Measurements from ENCODE around the gene SLC7A14. TPM values are rescaled to one million over a fixed set of nuclear protein-coding genes. Genes with fewer than 3 reads are reported as not detected.

The SLC7A14 gene
- total RNA-seq, 2 experiments from 2014 or later, result not detected

- Mint-ChIP-seq H3K9me3 (no peaks in the 10 kb centered on the region), H3K27ac (no peak overlapping the region), H3K4me1 (ENCODE audit: low read depth) (no peaks in the 10 kb centered on the region), H3K27me3 (no peaks in the 10 kb centered on the region), H3K36me3 (ENCODE audit: low read depth) (no peaks in the 10 kb centered on the region), H3K4me3 (no peak overlapping the region)
- H3K36me3 ChIP-seq (ENCODE audit: insufficient read depth, low read length), result no peaks in the 10 kb centered on the region
- intact Hi-C loops (cut with DNase I, micrococcal nuclease), result no loop called here
- H3K9me3 ChIP-seq (ENCODE audit: control insufficient read depth in 1 of 2, insufficient read depth in 1 of 2, low read length in 2 of 2), result no peaks in the 10 kb centered on the region
- H3K4me1 ChIP-seq (ENCODE audit: insufficient read depth, low read length), result no peaks in the 10 kb centered on the region
- no peak for DNase-seq
- ATAC-seq (ENCODE audit: poor library complexity), result no peak
- no peaks in the 10 kb centered on the region for H3K27me3 ChIP-seq (ENCODE audit: control insufficient read depth in 1 of 2, insufficient read depth in 2 of 2, low read length in 2 of 2)
- no peak overlapping the region for H3K27ac ChIP-seq (ENCODE audit: low read depth in 1 of 2, low read length in 2 of 2)
- H3K4me3 ChIP-seq (ENCODE audit: low read length), result no peak overlapping the region
- CTCF ChIA-PET, result no interaction called here
- no peak for TF ChIP-seq CTCF (IDR thresholded peaks at IDR 0.05)
- POLR2A ChIA-PET, result no interaction called here
These were observed 61.8 kb downstream of the SLC7A14 start for GRCh38 chr3:170524073-170524472.

- no peaks in the 10 kb centered on the region for H3K36me3 ChIP-seq (ENCODE audit: insufficient read depth, low read length)
- H3K4me1 ChIP-seq (ENCODE audit: insufficient read depth, low read length), result no peaks in the 10 kb centered on the region
- H3K9me3 ChIP-seq (ENCODE audit: control insufficient read depth in 1 of 2, insufficient read depth in 1 of 2, low read length in 2 of 2), result no peaks in the 10 kb centered on the region
- no peaks in the 10 kb centered on the region for H3K4me1 Mint-ChIP-seq (ENCODE audit: low read depth)
- H3K4me3 Mint-ChIP-seq, result no peak overlapping the region
- H3K27ac ChIP-seq (ENCODE audit: low read depth in 1 of 2, low read length in 2 of 2), result no peak overlapping the region
- TF ChIP-seq CTCF (IDR thresholded peaks at IDR 0.05), result no peak
- intact Hi-C loops (cut with DNase I, micrococcal nuclease), result no loop called here
- ChIA-PET CTCF (no interaction called here), POLR2A (no interaction called here)
- ATAC-seq (ENCODE audit: poor library complexity) (no peak), DNase-seq (no peak)
- H3K9me3 Mint-ChIP-seq, result no peaks in the 10 kb centered on the region
- H3K27me3 Mint-ChIP-seq, result peaks cover 7% of the 10 kb centered on the region
- H3K36me3 Mint-ChIP-seq (ENCODE audit: low read depth), result no peaks in the 10 kb centered on the region
- no peak overlapping the region for H3K4me3 ChIP-seq (ENCODE audit: low read length)
- no peak overlapping the region for H3K27ac Mint-ChIP-seq
- no peaks in the 10 kb centered on the region for H3K27me3 ChIP-seq (ENCODE audit: control insufficient read depth in 1 of 2, insufficient read depth in 2 of 2, low read length in 2 of 2)
These were observed 62.6 kb downstream of the SLC7A14 start for GRCh38 chr3:170523248-170523647.

- no peak overlapping the region for H3K4me3 Mint-ChIP-seq
- no peaks in the 10 kb centered on the region for H3K4me1 Mint-ChIP-seq (ENCODE audit: low read depth)
- CTCF ChIA-PET, result no interaction called here
These were observed 63.7 kb downstream of the SLC7A14 start for GRCh38 chr3:170522201-170522600.

More at GRCh38 chr3:170522201-170522600, 63.7 kb downstream of the SLC7A14 start:
- H3K27ac Mint-ChIP-seq, result no peak overlapping the region
- H3K9me3 Mint-ChIP-seq, result no peaks in the 10 kb centered on the region
- ATAC-seq (ENCODE audit: poor library complexity), result no peak
- H3K9me3 ChIP-seq (ENCODE audit: control insufficient read depth in 1 of 2, insufficient read depth in 1 of 2, low read length in 2 of 2), result no peaks in the 10 kb centered on the region
- POLR2A ChIA-PET, result no interaction called here
- H3K27me3 ChIP-seq (ENCODE audit: control insufficient read depth in 1 of 2, insufficient read depth in 2 of 2, low read length in 2 of 2), result no peaks in the 10 kb centered on the region
- H3K27ac ChIP-seq (ENCODE audit: low read depth in 1 of 2, low read length in 2 of 2), result no peak overlapping the region
- no peak overlapping the region for H3K4me3 ChIP-seq (ENCODE audit: low read length)
- intact Hi-C loops (cut with DNase I, micrococcal nuclease), result no loop called here
- no peaks in the 10 kb centered on the region for H3K36me3 ChIP-seq (ENCODE audit: insufficient read depth, low read length)
- peaks cover 9% of the 10 kb centered on the region for H3K27me3 Mint-ChIP-seq
- no peaks in the 10 kb centered on the region for H3K4me1 ChIP-seq (ENCODE audit: insufficient read depth, low read length)
- no peak for DNase-seq
- TF ChIP-seq CTCF (IDR thresholded peaks at IDR 0.05), result no peak
- no peaks in the 10 kb centered on the region for H3K36me3 Mint-ChIP-seq (ENCODE audit: low read depth)

Measured in CD4-positive, alpha-beta T cell (primary cell).